22Rv1 (cell line): Measurements from ENCODE around the gene PCGF5.

Experiments used
- H3K27ac ChIP-seq: fragments of 450-650 bp; 2 replicates; pipeline ENCODE4 v1.5.1; 2017
- ZFX ChIP-seq: fragments of 450-650 bp; IDR thresholded peaks from 2 replicates; pipeline ENCODE4 v1.6.1; 2017; ENCODE audit warnings: antibody characterized with exemption, borderline replicate concordance
- TF ChIP-seq, protein P1 (sequence below): fragments of 450-650 bp; IDR thresholded peaks from 2 replicates; pipeline ENCODE4 v1.5.1; 2017; ENCODE audit warnings: mild to moderate bottlenecking

The PCGF5 gene

DNA sequence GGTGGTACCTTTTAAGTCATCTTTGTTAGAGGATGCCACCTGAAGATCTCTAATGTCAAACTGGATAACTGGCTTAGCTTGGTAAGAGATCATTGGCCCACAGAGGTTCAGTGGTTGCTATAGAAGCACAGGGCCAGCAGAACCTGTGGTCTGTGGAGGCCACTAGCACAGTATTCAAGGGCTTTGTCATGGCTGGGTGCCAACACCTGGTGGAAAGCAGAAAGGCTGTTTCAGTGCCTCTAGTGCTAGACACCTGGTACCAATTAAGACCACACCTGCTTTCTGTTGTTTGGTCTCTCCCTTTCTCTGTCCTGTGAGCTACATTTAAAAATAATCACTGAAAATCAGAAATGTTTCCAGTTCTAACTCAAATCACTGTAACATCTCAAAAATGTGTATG, 10.0 kb upstream of the PCGF5 start:
- TF ChIP-seq ZFX, result no peak
- TF ChIP-seq, protein P1, sequence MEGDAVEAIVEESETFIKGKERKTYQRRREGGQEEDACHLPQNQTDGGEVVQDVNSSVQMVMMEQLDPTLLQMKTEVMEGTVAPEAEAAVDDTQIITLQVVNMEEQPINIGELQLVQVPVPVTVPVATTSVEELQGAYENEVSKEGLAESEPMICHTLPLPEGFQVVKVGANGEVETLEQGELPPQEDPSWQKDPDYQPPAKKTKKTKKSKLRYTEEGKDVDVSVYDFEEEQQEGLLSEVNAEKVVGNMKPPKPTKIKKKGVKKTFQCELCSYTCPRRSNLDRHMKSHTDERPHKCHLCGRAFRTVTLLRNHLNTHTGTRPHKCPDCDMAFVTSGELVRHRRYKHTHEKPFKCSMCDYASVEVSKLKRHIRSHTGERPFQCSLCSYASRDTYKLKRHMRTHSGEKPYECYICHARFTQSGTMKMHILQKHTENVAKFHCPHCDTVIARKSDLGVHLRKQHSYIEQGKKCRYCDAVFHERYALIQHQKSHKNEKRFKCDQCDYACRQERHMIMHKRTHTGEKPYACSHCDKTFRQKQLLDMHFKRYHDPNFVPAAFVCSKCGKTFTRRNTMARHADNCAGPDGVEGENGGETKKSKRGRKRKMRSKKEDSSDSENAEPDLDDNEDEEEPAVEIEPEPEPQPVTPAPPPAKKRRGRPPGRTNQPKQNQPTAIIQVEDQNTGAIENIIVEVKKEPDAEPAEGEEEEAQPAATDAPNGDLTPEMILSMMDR, result no peak
- no peak overlapping the region for H3K27ac ChIP-seq

- no peak for TF ChIP-seq ZFX
- no peak overlapping the region for H3K27ac ChIP-seq
Observed at GRCh38 chr10:91211675-91212074, 8.8 kb upstream of the PCGF5 start.

DNA sequence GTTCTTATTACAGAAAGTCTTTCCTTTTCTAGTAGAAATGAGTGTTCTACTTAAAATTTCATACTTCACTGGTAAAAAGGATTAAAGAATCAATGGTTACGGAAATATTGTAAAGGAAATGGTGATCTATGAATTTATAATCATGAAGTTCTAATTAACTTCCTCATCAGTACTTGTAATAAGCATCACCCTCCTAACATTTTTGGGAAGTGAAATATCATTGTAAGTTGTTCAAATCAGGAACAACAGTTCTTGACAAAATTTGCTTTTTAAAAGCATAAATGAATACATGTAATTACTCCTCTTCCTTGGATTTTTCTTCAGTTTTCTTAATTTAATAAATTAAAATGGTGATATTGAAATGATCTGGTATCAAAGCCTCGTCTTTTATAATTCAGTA, 5.6 kb upstream of the PCGF5 start:
- no peak overlapping the region for H3K27ac ChIP-seq
- TF ChIP-seq ZFX, result no peak
- TF ChIP-seq, protein P1, result no peak

DNA sequence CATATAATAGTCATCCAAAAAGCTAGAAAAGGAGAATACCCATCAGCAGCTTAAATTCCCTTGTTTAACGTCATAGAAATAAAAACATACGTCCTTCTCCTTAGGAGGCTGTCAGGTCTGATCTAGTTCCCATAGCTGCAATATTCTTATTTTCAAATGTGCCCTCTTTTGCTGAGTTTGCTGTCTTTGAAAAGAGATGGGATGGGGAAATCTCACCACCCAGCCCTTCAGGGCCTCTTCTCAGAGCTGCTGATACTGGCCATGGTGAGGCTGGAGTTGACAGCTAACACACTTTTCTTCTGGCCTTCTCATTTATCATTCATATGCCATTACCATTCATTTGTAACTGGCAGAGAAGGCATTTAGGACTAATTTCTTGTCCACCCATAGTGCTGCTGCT, 5.1 kb upstream of the PCGF5 start:
- no peak overlapping the region for H3K27ac ChIP-seq
- no peak for TF ChIP-seq ZFX
- TF ChIP-seq, protein P1, result no peak

DNA sequence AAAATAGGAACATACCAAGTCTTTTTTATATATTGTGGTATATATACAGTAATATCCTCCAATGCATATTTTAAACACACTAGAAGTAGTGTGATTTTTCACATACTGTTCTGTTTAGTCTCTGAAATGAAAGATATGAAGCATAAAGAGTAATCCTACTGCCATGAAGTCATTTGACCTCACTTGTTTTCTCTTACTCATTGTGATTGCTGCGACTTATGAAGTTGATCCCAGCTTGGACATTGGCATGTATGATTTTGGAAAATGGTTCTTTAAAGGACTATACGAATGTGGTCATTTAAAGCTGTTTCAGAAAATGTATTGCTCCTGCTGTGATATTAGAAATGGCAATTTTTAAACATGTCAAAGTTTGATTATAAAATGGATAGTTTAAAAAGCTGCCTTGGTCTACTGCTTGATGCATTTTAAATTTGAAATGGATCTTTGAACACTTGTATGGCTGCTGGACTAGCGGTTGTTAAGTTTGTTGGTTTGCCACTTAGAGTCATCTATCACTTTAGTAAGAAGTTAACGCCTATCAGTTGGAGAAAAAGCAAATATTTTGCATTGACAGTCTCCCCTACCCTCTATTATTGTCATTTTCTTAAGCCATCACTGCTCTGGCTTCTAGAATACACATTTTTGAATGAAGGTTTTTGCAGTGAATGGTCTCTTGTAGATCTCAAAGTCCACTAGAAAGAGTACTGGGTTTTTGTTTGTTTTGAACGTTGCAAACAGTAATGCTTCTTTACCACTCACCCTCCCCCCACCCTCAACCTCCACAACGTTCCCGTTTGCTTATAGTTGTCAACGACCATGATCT, 881 bp upstream of the PCGF5 start:
- TF ChIP-seq ZFX, result no peak
- TF ChIP-seq, protein P1, result no peak
- H3K27ac ChIP-seq, result 0 out of 2 replicates have a peak overlapping the region, but pooled peaks have one; percentile 26

- TF ChIP-seq ZFX, result no peak
- TF ChIP-seq, protein P1, result peak; percentile 18
- H3K27ac ChIP-seq, result 0 out of 2 replicates have a peak overlapping the region, but pooled peaks have one; percentile 26
Observed at GRCh38 chr10:91220954-91221675, 652 bp downstream of the PCGF5 start.

GRCh38 chr10:91226093-91226492, 5.6 kb downstream of the PCGF5 start:
- H3K27ac ChIP-seq, result no peak overlapping the region
- TF ChIP-seq ZFX, result no peak
- TF ChIP-seq, protein P1, result no peak
